Spleen (tissue), 11 donors: ENCODE data around the gene SLC25A51. TPM values are rescaled to one million over a fixed set of nuclear protein-coding genes. Genes with fewer than 3 reads are reported as not detected.
"Not testable (repeated sequence)": the region's sequence is repeated elsewhere in the genome, so short reads cannot be mapped to it uniquely, and the experiment has no call there.

Source experiments
- DNase-seq: peaks from one replicate; pipeline ENCODE4 v3.0.0-alpha.2; 2020
- H3K27ac ChIP-seq, 8 donors: fragments of 200-600 bp; sonication (generic) in 7 of 8; 1 replicate in 4 of 8; 2 replicates in 4 of 8; pipeline versions ENCODE4 v1.5.0 to v1.8.0; 2016 to 2021; ENCODE audit warnings: inconsistent platforms in 4 of 8, mild to moderate bottlenecking in 4 of 8, moderate library complexity in 1 of 8
- H3K27me3 ChIP-seq, 7 donors: fragments of 200-600 bp; sonication (generic) in 6 of 7; replicated peaks in 1 of 7; 1 replicate in 4 of 7; 2 replicates in 3 of 7; pipeline versions ENCODE4 v1.5.0 to v1.8.0; 2016 to 2021; ENCODE audit warnings: inconsistent platforms in 3 of 7, mild to moderate bottlenecking in 1 of 7
- H3K36me3 ChIP-seq, 6 donors: fragments of 200-600 bp; sonication (generic) in 5 of 6; 1 replicate in 4 of 6; 2 replicates in 2 of 6; pipeline versions ENCODE4 v1.5.0 to v1.8.0; 2016 to 2021; ENCODE audit warnings: inconsistent platforms in 2 of 6
- H3K4me1 ChIP-seq, 6 donors: fragments of 200-600 bp; sonication (generic) in 5 of 6; 1 replicate in 3 of 6; 2 replicates in 3 of 6; pipeline versions ENCODE4 v1.5.0 to v1.8.0; 2016 to 2021; ENCODE audit warnings: inconsistent platforms in 3 of 6
- H3K4me3 ChIP-seq, 8 donors: fragments of 200-600 bp; sonication (generic) in 7 of 8; 1 replicate in 4 of 8; 2 replicates in 4 of 8; pipeline versions ENCODE4 v1.5.0 to v1.8.0; 2016 to 2021; ENCODE audit warnings: inconsistent platforms in 4 of 8, mild to moderate bottlenecking in 4 of 8, moderate library complexity in 2 of 8
- H3K9me3 ChIP-seq, 8 donors: fragments of 200-600 bp; sonication (generic) in 7 of 8; 1 replicate in 4 of 8; 2 replicates in 4 of 8; pipeline versions ENCODE4 v1.5.0 to v1.8.0; 2016 to 2021; ENCODE audit warnings: inconsistent platforms in 4 of 8
- CTCF ChIP-seq, 11 experiments: fragments of 200-600 bp in 7 of 11; fragments of 450-650 bp in 4 of 11; sonication (generic) in 4 of 11; IDR thresholded peaks in 8 of 11; conservative IDR thresholded peaks in 3 of 11; 1 replicate in 7 of 11; 2 replicates in 4 of 11; pipeline versions ENCODE4 v1.4.0 to v1.8.0; 2016 to 2021; ENCODE audit warnings: antibody characterized with exemption in 11 of 11, inconsistent platforms in 4 of 11, mild to moderate bottlenecking in 1 of 11
- POLR2A ChIP-seq, 3 donors: fragments of 450-650 bp; IDR thresholded peaks; one replicate each; pipeline ENCODE4 v1.5.1; 2017; ENCODE audit warnings: antibody characterized with exemption in 3 of 3, mild to moderate bottlenecking in 1 of 3
- POLR2AphosphoS5 ChIP-seq, 3 donors: sonication (generic); formaldehyde crosslinking; IDR thresholded peaks; one replicate each; pipeline ENCODE4 v1.5.1; 2017; ENCODE audit warnings: antibody characterized with exemption in 3 of 3
- WGBS, 5 donors: extraction: QIAGEN DNeasy Blood & Tissue Kit in 3 of 5; methylation state at CpG; one replicate each; pipeline versions ENCODE4 v1.1.5 to v1.1.7; 2013 to 2018; 5-methylcytosine and 5-hydroxymethylcytosine counted together
- intact Hi-C: fragments of 100-400 bp; cut with DNase I; formaldehyde crosslinking; loops from one replicate; pipeline ENCODE4 v1.15.0; 2023; ENCODE audit warnings: low total_unique reads
- polyA plus RNA-seq, 3 donors: library from polyadenylated mRNA; stranded (reverse); fragments of 200-250 nt; gene quantifications; one replicate each; pipeline ENCODE4 v1.2.1, GENCODE V29; 2013
- total RNA-seq, 7 donors: library from RNA; depleted of rRNA in 3 of 7; stranded (reverse); fragments of >200 nt in 3 of 7; fragmentation: NEBNext Ultra II Directional in 4 of 7; extraction: Animal tissue kit (Norgen Biotek cat#: 25700) in 4 of 7; gene quantifications; one replicate each; pipeline versions ENCODE4 v1.1.0 to v1.2.1, GENCODE V29; 2016 to 2021
- donor health status: healthy with polysubstance abuse.
- donor health status: DM: no; HTN: no; CAD: no; lungs with moderate emphysema.
- donor health status: DM: no; HTN: no; CAD: no.
- donor health status: Bipolar disorder and iron deficiency.
- donor health status: healthy.
- donor health status: DM: no; HTN: no; CAD: no.
- donor health status: DM: yes; HTN: yes; CAD: no.

Gene SLC25A51
- total and polyA plus RNA-seq, 10 donors = 3.7 to 36.9 (median 25.4) TPM

GRCh38 chr9:37899041-37899440 lies 4.9 kb downstream of the SLC25A51 start:
- H3K36me3 ChIP-seq = peaks cover 0 to 65% (median 51%) of the 10 kb centered on the region in 6 donors
- intact Hi-C loops = no loop called here
- no peak overlapping the region for H3K4me3 ChIP-seq
- TF ChIP-seq CTCF (IDR thresholded peaks at IDR 0.05 in 8 of 11, conservative IDR thresholded peaks at IDR 0.05 in 3 of 11) = no peak
- no peak for TF ChIP-seq POLR2A (IDR thresholded peaks at IDR 0.05)
- TF ChIP-seq POLR2AphosphoS5 (IDR thresholded peaks at IDR 0.05) = no peak
- H3K4me1 ChIP-seq = peaks cover 9 to 36% (median 15%) of the 10 kb centered on the region in 6 donors
- DNase-seq = no peak
- 64 to 94% (median 75%) methylated on average over 2 of the region's 2 CpGs for WGBS, 5 donors
- H3K27ac ChIP-seq = no peak overlapping the region
- H3K27me3 ChIP-seq = no peaks in the 10 kb centered on the region
- H3K9me3 ChIP-seq = no peaks in the 10 kb centered on the region

- Histone ChIP-seq H3K27me3 (no peaks in the 10 kb centered on the region), H3K36me3 (peaks cover 0 to 78% (median 65%) of the 10 kb centered on the region in 6 donors), H3K4me3 (no peak overlapping the region), H3K4me1 (peaks cover 2 to 27% (median 9%) of the 10 kb centered on the region in 6 donors), H3K9me3 (no peaks in the 10 kb centered on the region), H3K27ac (no peak overlapping the region)
- no peak for DNase-seq
- 39 to 51% (median 46%) methylated on average over 2 of the region's 2 CpGs for WGBS, 5 donors
- intact Hi-C loops = no loop called here
- TF ChIP-seq POLR2A (IDR thresholded peaks at IDR 0.05) = no peak
- TF ChIP-seq CTCF (IDR thresholded peaks at IDR 0.05 in 8 of 11, conservative IDR thresholded peaks at IDR 0.05 in 3 of 11) = no peak
- TF ChIP-seq POLR2AphosphoS5 (IDR thresholded peaks at IDR 0.05) = no peak
Observed at GRCh38 chr9:37897665-37898064, 6.3 kb downstream of the SLC25A51 start.

GRCh38 chr9:37892063-37892462 lies 11.9 kb downstream of the SLC25A51 start:
- Histone ChIP-seq H3K4me1 (peaks cover 0 to 22% (median 2%) of the 10 kb centered on the region in 6 donors), H3K27me3 (no peaks in the 10 kb centered on the region), H3K4me3 (no peak overlapping the region), H3K9me3 (no peaks in the 10 kb centered on the region), H3K27ac (no peak overlapping the region), H3K36me3 (peaks cover 0 to 91% (median 55%) of the 10 kb centered on the region in 6 donors)
- intact Hi-C loops = no loop called here
- WGBS, 5 donors = 88 to 95% (median 92%) methylated on average over 8 of the region's 8 CpGs
- DNase-seq = no peak
- TF ChIP-seq POLR2AphosphoS5 (IDR thresholded peaks at IDR 0.05) (no peak), POLR2A (IDR thresholded peaks at IDR 0.05) (no peak), CTCF (IDR thresholded peaks at IDR 0.05 in 8 of 11, conservative IDR thresholded peaks at IDR 0.05 in 3 of 11) (no peak)

GRCh38 chr9:37891042-37891441 lies 12.9 kb downstream of the SLC25A51 start:
- WGBS, 5 donors = 95 to 100% (median 98%) methylated on average over 13 to 15 of the region's 17 CpGs
- H3K4me3 ChIP-seq, intact Hi-C loops, DNase-seq, H3K9me3 ChIP-seq, H3K27me3 ChIP-seq, H3K27ac ChIP-seq: not testable (repeated sequence)
- H3K36me3 ChIP-seq = peaks cover 0 to 91% (median 47%) of the 10 kb centered on the region in 6 donors
- H3K4me1 ChIP-seq = peaks cover 0 to 22% (median 2%) of the 10 kb centered on the region in 6 donors

- intact Hi-C loops = no loop called here
- Histone ChIP-seq H3K4me1 (peaks cover 0 to 22% (median 2%) of the 10 kb centered on the region in 6 donors), H3K27me3 (no peaks in the 10 kb centered on the region), H3K36me3 (peaks cover 0 to 85% (median 37%) of the 10 kb centered on the region in 6 donors), H3K27ac (no peak overlapping the region), H3K9me3 (no peaks in the 10 kb centered on the region), H3K4me3 (no peak overlapping the region)
- TF ChIP-seq POLR2AphosphoS5 (IDR thresholded peaks at IDR 0.05) (no peak), POLR2A (IDR thresholded peaks at IDR 0.05) (no peak), CTCF (IDR thresholded peaks at IDR 0.05 in 8 of 11, conservative IDR thresholded peaks at IDR 0.05 in 3 of 11) (no peak)
- DNase-seq = no peak
Observed at GRCh38 chr9:37889536-37889935, 14.4 kb downstream of the SLC25A51 start.
